ENCODE results near the gene LOXL4.

LOXL4 gene

GRCh38 chr10:98267894-98268693, at the start of gene LOXL4:
TSS of gene LOXL4 (minus strand) at chr10:98268194. CDS start at chr10:98263019, 5,175 bp downstream.
- peaks cover 14% of the 10 kb centered on the region for H3K27me3 Mint-ChIP-seq (ENCODE audit: low read depth, poor library complexity)
- H3K36me3 Mint-ChIP-seq (ENCODE audit: low read depth) = no peaks in the 10 kb centered on the region
- peak; percentile 53 for DNase-seq
- TF ChIP-seq, protein P1, sequence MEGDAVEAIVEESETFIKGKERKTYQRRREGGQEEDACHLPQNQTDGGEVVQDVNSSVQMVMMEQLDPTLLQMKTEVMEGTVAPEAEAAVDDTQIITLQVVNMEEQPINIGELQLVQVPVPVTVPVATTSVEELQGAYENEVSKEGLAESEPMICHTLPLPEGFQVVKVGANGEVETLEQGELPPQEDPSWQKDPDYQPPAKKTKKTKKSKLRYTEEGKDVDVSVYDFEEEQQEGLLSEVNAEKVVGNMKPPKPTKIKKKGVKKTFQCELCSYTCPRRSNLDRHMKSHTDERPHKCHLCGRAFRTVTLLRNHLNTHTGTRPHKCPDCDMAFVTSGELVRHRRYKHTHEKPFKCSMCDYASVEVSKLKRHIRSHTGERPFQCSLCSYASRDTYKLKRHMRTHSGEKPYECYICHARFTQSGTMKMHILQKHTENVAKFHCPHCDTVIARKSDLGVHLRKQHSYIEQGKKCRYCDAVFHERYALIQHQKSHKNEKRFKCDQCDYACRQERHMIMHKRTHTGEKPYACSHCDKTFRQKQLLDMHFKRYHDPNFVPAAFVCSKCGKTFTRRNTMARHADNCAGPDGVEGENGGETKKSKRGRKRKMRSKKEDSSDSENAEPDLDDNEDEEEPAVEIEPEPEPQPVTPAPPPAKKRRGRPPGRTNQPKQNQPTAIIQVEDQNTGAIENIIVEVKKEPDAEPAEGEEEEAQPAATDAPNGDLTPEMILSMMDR (IDR thresholded peaks at IDR 0.05) = no peak
- no peak within 1 kb of the TSS for H3K27ac Mint-ChIP-seq
- peak within 1 kb of the TSS; percentile 78 for H3K4me3 Mint-ChIP-seq
- H3K4me1 Mint-ChIP-seq = peaks cover 56% of the 10 kb centered on the region
- H3K9me3 Mint-ChIP-seq = no peaks in the 10 kb centered on the region

DNA sequence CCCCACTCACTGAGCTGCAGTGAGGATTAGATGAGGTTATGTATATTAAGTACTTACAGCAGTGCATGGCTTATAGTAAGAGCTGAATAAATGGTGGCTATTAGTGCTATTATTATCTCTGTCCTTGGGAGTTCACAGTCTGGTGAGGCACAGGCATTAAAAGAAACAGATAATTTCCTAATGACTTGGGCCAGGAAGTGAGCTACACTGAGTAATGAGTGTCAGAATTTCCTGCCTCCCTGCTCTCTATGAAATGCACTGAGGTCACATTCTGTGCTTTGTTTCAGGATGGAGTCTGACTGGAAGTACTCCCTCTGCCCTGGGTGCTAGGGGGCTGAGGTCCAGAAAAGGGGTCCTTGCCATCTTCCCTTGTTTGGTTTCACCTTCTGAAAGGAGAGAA, 48.7 kb upstream of the LOXL4 start:
- no peak overlapping the region for H3K4me3 Mint-ChIP-seq
- peaks cover 11% of the 10 kb centered on the region for H3K27me3 Mint-ChIP-seq (ENCODE audit: low read depth, poor library complexity)
- peaks cover 21% of the 10 kb centered on the region for H3K4me1 Mint-ChIP-seq
- DNase-seq = no peak
- H3K9me3 Mint-ChIP-seq = no peaks in the 10 kb centered on the region
- H3K36me3 Mint-ChIP-seq (ENCODE audit: low read depth) = no peaks in the 10 kb centered on the region
- TF ChIP-seq, protein P1 (IDR thresholded peaks at IDR 0.05) = no peak
- H3K27ac Mint-ChIP-seq = no peak overlapping the region

DNA sequence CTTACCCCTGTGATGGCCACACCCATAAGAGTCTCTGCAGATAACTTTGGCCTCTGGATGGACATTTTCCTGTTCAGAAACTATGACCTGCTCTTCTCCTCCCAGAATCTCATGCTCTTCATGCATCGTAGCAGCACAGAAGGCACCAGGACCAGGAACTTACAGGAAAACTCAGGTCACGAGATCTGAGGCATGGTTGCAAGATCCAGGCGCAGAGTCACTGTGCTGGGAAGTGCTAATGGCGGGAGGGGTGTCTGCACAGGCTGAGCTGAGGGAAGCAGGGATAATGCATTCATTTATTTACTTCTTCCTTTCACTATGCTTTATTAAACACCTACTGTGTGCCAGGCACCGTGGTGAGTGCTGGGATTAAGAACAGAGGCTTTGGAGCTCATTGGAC, 48.2 kb upstream of the LOXL4 start:
- no peak for DNase-seq
- TF ChIP-seq, protein P1 (IDR thresholded peaks at IDR 0.05) = no peak
- Mint-ChIP-seq H3K27me3 (ENCODE audit: low read depth, poor library complexity) (peaks cover 11% of the 10 kb centered on the region), H3K36me3 (ENCODE audit: low read depth) (no peaks in the 10 kb centered on the region), H3K27ac (no peak overlapping the region), H3K4me3 (no peak overlapping the region), H3K9me3 (no peaks in the 10 kb centered on the region), H3K4me1 (peaks cover 16% of the 10 kb centered on the region)

GRCh38 chr10:98314532-98315284, 46.7 kb upstream of the LOXL4 start:
- H3K4me3 Mint-ChIP-seq = no peak overlapping the region

DNA sequence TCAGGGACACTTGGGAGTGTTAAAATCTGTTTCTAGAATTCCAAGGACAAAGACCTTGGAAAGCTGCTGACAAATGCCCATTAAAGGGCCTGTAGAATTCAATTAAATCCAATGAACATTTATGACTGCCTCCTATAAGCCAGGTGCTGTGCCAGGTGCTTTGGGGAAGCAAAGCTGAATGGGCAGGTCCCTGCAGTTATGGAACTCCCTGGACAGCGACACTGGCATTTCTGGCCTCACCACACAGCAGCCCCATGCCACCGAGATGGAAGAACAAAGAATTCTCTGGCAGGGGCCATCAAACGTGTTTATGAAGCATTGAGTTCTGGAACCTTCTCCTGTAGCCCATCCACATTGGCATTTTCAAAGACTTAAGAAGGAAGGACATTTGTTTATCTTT, 45.6 kb upstream of the LOXL4 start:
- Mint-ChIP-seq H3K27me3 (ENCODE audit: low read depth, poor library complexity) (peaks cover 18% of the 10 kb centered on the region), H3K27ac (no peak overlapping the region), H3K4me1 (peaks cover 15% of the 10 kb centered on the region), H3K36me3 (ENCODE audit: low read depth) (no peaks in the 10 kb centered on the region), H3K9me3 (no peaks in the 10 kb centered on the region), H3K4me3 (no peak overlapping the region)
- TF ChIP-seq, protein P1 (IDR thresholded peaks at IDR 0.05) = no peak
- DNase-seq = no peak

More at GRCh38 chr10:98314532-98315284, 46.7 kb upstream of the LOXL4 start:
- Mint-ChIP-seq H3K9me3 (no peaks in the 10 kb centered on the region), H3K27me3 (ENCODE audit: low read depth, poor library complexity) (peaks cover 18% of the 10 kb centered on the region), H3K27ac (no peak overlapping the region), H3K36me3 (ENCODE audit: low read depth) (no peaks in the 10 kb centered on the region), H3K4me1 (peaks cover 6% of the 10 kb centered on the region)
- no peak for DNase-seq
- TF ChIP-seq, protein P1 (IDR thresholded peaks at IDR 0.05) = no peak

Measured in nephron progenitor cell (in vitro differentiated cells).